ENCODE data around the gene C3.
"Not testable (repeated sequence)": the region's sequence is repeated elsewhere in the genome, so short reads cannot be mapped to it uniquely, and the experiment has no call there.

Gene C3

GRCh38 chr19:6720369-6721137 is at the start of gene C3:
Gene C3, minus strand, starts transcription at chr19:6720650. Its CDS starts 61 bp downstream, at chr19:6720589.
- DNase-seq (ENCODE audit: low read depth) = peak; percentile 95

GRCh38 chr19:6769006-6769619 is 48.7 kb upstream of the C3 start:
- DNase-seq (ENCODE audit: low read depth) = peak; percentile 38

GRCh38 chr19:6768236-6768785 is 47.9 kb upstream of the C3 start:
- DNase-seq (ENCODE audit: low read depth) = no peak

DNA sequence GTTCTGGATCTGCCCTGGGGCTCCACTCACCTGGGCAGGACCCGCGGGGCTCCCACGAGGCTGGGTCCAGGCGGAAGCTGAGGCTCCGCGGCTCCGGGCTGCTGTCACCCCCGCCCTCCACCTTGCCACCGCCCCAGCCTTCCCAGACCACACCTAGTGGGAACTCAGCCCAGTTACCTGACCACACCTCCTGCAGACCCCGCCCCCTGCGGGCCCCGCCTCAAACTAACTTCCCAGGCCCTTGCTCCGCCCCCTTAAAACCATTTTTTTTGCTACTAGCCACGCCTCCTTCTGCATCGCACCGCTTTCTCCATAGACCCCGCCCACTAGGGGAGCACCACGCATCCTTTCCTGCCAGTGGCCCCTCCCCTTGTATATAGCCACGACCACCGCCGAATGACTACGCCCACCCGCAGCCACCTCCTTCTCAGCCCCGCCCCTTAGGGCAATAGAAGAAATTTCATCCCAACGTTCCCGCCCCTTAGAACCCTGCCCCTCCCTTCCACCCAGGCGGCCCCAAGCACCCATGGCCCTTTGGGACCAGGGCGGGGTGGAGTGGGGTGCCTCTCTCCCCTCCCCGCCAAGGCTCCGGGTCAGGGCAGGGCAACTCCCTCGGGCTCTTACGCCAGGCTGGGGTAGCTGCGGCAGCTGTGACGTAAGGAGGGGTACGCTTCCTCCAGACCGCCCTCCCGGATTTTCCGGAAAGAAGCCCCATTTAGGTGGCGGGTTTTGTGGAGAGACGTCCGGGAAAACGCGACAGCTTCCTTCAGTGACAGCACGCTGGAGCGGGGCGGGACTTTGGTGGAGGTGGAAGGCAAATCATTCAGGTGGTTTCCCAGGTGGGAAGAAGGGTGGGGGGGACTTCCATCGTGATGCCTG is 47.1 kb upstream of the C3 start, which contains the start of gene SH2D3A:
TSS of gene SH2D3A (minus strand) at position 79 of the 879 bp plus-strand sequence. CDS start 3,687 bp downstream, outside the sequence.
- DNase-seq (ENCODE audit: low read depth) = peak; percentile 13

DNA sequence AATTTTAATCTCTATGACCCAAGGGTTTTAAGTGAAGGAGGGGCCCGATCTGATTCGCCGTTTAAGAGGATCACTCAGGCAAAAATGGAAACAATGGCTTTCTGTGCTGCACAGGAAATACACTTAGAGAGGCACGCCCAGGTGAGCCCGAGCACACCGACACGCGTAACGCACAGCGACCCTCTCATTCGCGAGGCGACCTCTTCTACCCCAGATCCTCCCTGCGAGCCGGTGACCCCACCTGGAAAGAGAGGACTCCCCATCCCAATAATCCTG is 46.6 kb upstream of the C3 start:
- no peak for DNase-seq (ENCODE audit: low read depth)

DNA sequence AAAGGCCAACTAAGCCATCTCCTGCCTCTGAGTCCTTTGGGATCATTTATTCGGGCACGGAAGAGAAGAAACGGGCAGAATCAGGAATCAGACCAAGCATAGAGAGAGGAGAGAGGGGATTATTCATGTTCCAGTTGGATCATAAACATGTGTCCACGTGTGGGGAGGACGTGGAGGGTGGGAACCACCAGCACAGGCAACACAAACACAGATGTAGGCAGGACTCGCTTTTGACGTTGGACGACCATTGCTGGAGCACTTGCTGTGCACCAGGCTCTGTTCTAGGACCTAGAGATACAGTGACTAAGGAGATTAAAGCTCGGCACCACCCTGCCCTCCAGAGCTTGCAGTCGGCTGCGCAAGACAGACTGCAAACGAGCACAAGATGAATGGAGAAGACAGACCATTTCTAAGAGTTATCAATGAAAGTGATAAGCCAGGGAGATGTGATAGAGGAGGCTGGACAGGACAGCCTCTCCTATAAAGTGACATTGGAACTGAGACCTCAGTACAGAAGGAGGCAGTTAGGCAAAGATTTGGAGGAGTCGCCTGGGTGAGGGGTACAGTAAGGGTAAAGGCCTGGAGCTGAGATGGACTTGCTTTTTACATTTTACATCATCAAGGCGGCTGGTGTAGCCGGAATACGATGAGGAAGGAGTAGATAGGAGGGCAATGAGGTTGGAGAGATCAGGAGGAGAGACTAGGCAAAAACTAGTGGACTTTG is 46.1 kb upstream of the C3 start:
- DNase-seq (ENCODE audit: low read depth) = no peak

GRCh38 chr19:6765738-6766356 is 45.4 kb upstream of the C3 start:
- no peak for DNase-seq (ENCODE audit: low read depth)

DNA sequence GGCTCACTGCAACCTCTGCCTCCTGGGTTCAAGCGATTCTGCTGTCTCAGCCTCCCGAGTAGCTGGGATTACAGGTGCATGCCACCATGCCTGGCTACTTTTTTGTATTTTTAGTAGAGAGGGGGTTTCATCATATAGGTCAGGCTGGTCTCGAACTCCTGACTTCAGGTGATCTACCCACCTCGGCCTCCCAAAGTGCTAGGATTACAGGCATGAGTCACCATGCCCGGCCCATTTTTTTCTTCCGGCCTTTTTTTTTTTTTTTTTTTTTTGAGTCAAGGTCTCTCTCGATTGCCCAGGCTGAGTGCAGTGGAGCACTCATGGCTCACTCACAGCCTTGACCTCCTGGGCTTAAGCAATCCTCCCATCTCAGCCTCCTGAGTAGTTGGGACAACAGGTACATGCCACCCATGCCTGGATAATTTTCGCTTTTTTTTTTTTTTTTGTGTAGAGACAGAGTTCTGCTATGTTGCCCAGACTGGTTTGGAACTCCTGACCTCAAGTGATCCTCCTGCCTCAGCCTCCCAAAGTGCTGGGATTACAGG is 41.9 kb upstream of the C3 start:
- not testable (repeated sequence) for DNase-seq (ENCODE audit: low read depth)

DNA sequence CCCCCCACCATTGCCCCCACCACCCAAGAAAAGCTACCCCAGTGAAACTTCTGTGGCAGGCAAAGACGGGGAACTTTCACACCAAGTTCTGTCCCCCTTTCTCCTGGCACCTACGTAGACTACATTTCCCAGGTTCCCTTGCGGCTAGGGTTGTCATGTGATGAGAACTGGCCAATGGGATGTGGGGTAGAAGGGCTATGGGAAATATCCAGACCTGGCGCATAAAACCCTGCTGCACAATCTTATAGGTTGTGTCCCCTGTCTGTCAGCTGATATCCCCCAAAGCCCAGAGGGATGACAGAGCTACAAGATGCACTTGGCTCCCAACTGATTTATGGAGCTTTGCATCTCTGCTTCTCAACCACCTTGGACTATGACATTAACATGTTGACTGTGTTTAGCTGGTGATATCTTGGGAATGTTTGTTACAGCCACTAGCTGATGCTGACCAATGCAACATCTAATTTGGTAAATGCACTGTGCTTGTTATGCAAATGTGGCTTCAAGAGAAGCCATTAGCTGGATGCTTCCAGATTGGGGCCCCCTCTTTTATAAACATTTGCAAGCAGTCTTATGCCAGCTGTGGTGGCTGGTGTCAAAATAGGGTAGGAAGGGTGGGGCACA is 40.7 kb upstream of the C3 start:
- peak; percentile 18 for DNase-seq (ENCODE audit: low read depth)

DNA sequence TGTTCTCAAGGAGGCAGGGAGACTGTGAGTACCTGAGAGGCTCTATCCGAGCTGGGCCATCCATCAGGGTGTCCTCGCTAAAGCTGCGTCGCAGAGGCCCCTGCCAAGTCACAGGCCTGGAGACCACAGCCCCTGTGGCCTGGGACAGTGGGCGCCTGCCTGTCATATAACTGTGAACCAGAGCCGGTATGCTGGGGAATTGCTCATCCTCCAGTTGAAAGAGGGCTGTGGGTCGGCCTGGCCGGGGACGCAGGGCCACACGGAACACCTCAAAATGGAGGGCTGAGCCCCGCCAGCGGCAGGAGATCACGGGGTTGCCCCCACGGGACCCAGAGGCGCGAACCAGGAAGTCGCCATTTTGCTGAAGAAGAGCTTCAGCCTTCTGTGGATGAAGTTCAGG is 40.2 kb upstream of the C3 start:
- no peak for DNase-seq (ENCODE audit: low read depth)

GRCh38 chr19:6754653-6755463 is 34.4 kb upstream of the C3 start:
- no peak for DNase-seq (ENCODE audit: low read depth)

GRCh38 chr19:6754136-6754535 is 33.7 kb upstream of the C3 start:
- DNase-seq (ENCODE audit: low read depth) = no peak

GRCh38 chr19:6753178-6754031 is 33.0 kb upstream of the C3 start:
- peak; percentile 67 for DNase-seq (ENCODE audit: low read depth)

- peak; percentile 27 for DNase-seq (ENCODE audit: low read depth)
Observed at GRCh38 chr19:6752256-6753177, 32.1 kb upstream of the C3 start.

GRCh38 chr19:6751189-6751588 is 30.7 kb upstream of the C3 start:
- no peak for DNase-seq (ENCODE audit: low read depth)

- DNase-seq (ENCODE audit: low read depth) = no peak
Observed at GRCh38 chr19:6750062-6750461, 29.6 kb upstream of the C3 start.

- not testable (repeated sequence) for DNase-seq (ENCODE audit: low read depth)
Observed at GRCh38 chr19:6748543-6748942, 28.1 kb upstream of the C3 start.

DNA sequence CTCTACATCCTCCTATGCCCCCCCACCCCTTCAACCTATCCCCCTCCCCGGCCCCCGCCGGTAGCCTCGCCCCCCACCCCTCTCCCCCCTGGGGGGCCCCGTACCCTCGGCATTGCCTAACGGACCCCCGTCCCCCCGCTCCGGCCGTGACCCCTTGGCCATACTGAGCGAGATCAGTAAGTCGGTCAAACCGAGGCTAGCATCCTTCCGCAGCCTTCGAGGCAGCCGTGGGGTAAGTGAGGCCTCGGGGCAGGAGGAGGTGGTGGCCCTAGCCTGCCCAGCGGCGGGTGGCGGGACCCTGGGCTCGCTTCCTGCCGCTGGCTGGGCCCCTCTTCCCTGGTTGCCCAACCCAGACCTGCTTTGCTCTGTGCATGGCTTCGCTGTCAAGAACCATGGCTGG is 25.5 kb upstream of the C3 start:
- no peak for DNase-seq (ENCODE audit: low read depth)

Data from amniotic epithelial cell (primary cell).